NAMALWA (cell line): ENCODE measurements around the gene ERGIC2.
"Not testable (repeated sequence)": the region's sequence is repeated elsewhere in the genome, so short reads cannot be mapped to it uniquely, and the experiment has no call there.

Experiments
- DNase-seq: peaks from one replicate; pipeline ENCODE4 v3.0.0-alpha.2; 2015; ENCODE audit warnings: low spot score

Gene ERGIC2

DNA sequence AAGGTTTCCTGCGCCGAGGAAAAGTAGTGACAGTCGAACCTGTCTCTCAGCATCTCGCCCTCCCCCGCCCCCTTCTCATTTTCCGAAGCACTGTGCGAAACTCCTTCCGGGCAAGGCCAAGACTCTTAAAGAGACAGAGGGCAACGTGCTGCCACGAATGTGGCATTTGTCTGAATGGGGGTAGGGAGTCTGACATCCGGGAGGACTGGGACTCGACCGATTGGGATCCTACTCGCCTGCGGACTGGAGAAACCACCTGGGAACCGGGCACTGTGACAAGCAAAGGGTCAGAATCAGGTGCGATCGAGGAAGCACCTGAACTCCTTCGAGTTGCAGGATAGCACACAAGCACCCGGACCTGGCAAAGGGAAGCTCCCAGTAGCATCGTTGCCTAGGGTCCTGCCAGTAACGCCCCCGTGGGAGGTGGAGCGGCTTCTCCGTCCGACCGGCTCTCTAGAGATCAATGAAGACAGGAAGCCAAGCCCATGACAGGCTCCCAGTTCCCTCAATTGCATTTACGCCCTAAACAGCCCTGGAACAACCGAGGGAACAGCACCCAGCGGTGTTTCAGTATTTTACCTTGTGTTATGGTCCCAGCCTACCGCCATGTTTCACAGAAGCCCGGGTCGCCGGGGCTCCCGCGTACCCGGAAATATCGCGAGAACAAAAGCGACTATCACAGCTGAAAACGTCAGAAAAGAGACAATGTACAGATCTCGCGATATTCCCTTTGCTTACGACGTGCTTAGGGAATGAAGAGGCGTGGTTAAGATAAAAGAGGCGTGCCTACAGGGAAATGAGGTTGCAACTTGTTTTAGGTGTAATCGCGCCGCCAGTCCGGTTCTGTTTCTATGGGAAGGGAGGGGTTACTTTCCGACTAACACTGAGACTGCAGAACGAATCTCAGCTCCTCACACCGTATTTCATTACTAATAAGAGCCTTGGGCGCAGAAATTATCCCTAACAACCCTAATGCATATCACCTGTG lies at the start of gene ERGIC2:
TSS of gene ERGIC2 (minus strand) at position 637 of the 988 bp plus-strand sequence. CDS start 9,539 bp downstream, outside the sequence.
- peak; percentile 100 for DNase-seq

DNA sequence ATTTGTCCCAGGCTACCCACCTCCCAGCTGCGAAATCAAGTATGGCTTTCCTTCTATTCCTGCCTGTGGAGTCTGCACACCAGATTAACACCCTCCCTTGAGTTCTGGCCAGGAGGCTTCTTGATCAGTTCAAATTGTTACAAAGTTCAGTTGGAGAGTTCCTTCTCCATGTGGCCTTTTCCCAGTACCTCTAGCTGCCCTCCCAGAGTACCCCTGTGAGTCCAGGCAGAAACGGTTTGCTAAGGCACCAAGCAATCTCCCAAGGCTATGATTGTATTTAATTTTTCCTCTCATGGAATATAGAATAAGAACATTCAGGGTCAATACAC lies 49.7 kb upstream of the ERGIC2 start:
- DNase-seq = no peak

- DNase-seq = no peak
Measured at GRCh38 chr12:29429999-29430715, 49.2 kb upstream of the ERGIC2 start.

- no peak for DNase-seq
Measured at GRCh38 chr12:29428633-29429032, 47.7 kb upstream of the ERGIC2 start.

DNA sequence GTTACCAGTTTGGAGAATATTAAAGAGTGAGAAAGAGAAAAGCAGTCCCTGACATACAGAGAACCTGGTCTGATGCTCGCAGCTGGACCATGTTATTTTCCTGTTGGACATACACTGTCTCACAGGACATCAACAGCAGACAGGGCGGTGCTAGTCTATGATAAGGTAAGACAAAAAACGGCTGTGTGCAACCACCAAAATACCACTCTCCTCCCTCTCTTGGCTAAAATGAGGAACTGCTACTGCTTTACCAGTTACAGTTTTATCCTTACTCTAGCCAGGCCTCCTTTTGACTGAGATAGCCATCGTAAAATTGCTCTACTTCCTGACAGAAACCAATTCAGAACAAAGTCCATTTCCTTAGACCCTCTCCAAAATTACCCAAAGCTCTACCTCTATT lies 47.0 kb upstream of the ERGIC2 start:
- DNase-seq = peak; percentile 56

DNA sequence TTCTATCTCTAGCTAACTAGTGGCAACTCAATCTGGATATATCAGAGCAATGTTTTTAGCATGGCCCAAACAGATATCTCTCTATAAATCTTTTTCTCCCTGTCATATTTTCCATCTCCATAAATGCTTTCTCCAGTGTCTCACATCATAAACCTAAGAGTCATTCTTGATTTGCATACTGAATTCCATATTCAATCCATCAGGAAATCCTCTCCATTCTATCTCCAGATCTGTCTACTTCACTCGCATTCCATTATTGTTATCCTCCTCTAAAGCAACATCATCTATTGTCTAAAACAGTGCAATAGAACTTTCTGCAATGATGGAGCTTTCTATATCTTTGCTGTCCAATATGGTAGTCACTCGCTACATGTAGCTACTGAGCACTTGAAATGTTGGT lies 45.5 kb upstream of the ERGIC2 start:
- no peak for DNase-seq

DNA sequence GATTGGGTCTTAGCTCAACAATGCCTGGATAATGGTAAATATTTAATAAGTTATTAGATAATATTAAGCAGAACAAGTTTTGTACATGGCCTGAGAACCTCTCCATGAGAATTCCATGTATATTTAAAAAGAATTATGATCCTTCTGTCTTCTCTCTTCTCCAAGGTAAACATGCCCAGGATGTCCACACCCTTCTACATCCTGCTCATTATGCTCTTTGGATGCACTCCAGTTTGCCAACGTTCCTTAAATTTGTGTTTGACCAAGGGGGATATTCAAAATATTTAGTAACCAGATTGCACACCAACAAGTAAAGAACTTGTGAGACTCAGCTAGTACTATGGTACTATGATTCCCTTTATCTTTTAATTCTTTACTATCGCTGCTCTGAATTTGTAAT lies 44.8 kb upstream of the ERGIC2 start:
- DNase-seq = no peak

DNA sequence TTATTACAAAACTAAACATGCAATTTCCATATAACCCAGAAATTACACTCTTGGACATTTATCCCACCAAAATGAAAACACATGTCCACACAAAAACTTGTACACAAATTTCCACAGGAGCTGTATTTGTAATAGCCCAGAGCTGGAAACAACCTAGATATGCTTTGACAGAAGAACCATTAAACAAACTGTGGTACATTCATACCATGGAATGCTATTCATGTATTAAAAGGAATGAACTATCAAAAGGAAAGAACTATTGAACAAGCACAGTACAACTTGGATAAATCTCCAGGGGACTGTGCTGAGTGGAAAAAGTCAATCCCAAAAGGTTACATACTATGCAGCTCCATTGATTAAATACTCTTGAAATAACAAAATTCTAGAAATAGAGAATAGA lies 35.8 kb upstream of the ERGIC2 start:
- DNase-seq = no peak

GRCh38 chr12:29415111-29415510 lies 34.1 kb upstream of the ERGIC2 start:
- no peak for DNase-seq

DNA sequence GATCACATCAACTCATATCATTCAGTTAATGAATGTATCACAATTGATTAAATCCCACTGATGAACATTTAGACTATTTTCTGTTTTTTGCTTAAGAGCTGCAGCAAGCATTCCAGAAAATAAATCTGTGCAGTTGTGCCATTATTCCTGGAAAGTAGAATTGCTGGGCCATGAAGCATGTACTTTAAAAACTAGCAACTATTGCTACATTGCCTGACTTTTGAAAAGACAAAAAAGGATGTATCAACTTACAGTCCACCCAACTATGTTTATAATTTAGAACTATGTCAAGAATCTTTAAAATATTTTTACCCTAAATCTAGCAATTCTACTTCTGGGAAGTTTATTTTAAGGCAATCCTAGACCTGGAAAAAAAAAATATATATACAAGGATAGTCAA lies 33.4 kb upstream of the ERGIC2 start:
- no peak for DNase-seq

DNA sequence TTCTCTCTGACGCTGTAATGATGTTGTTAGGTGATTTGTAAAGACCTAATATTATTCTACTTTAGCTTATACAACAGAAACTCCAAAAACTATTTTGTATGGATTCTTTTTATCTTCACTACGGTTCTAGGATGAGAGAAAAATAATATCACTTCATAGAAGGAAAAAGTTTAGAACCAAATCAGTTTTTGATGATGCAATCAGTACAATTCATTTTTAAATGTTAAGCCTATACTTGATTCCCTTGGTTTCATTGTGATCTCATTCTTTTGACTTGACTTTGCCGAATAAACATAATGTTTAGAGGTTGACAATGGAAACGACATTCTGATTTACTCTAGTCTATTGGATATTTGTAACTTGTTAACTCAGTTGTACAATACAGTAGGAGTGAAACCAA lies 24.6 kb upstream of the ERGIC2 start:
- no peak for DNase-seq

DNA sequence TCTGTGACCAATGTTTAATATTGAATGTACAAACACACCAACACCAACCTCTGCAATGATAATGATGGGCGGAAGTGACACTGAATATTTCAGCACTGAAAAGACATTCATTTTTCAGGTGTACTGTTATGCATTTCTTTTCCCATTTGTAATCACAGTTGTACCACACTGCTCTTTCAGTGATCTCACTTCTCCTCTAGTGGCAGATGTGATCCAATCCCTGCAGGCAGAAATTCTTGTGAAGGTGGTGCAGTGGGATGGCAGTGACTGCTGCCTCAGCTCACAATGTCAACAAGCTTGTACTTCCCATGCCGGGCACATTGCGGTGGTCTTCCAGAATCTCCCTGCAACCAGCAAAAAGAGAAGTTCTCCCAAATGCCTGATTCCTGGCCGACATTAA lies 23.0 kb upstream of the ERGIC2 start:
- DNase-seq = no peak

DNA sequence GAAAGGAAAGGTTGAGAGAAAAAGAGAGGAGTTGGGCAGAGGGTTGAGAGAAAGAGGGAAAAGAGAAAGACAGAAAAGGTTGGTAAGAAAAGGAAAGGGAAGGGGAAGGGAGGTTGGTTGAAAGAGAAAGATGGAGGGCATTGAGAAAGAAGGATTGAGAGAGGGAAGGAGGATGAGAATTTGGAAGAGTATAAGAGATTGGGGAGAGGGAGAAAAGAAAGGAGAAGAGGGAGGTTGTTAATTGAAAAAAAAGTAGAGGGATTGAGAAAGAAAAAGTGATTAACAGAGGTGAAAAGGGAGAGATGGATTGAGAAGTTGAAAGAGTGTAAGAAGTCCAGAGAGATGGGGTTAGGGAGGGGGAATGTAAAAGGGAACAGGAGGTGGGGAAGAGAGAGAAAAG lies 21.5 kb upstream of the ERGIC2 start:
- DNase-seq = no peak

DNA sequence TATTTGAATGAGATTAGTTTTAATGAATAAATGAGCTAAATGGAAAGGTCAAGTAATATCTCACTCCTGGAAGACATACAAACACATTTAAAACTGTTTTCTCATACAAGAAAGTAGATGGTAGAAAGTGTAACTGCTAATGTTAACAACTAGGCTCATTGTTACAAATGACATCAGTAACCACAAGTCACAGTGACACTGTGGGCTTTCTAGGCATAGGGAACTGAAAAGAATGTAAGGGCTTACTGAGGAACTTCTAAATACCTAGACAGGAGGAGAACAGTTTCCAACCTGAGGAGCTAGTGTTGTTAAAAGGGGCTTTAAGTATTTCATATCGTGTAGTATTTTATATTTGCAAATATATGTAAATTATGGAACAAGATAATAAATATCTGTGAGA lies 17.5 kb upstream of the ERGIC2 start:
- no peak for DNase-seq

- DNase-seq = no peak
Measured at GRCh38 chr12:29396774-29397173, 15.8 kb upstream of the ERGIC2 start.

GRCh38 chr12:29395356-29395755 lies 14.4 kb upstream of the ERGIC2 start:
- no peak for DNase-seq

- not testable (repeated sequence) for DNase-seq
Measured at GRCh38 chr12:29390419-29390818, 9.4 kb upstream of the ERGIC2 start.

GRCh38 chr12:29389295-29389919 lies 8.4 kb upstream of the ERGIC2 start:
- DNase-seq = no peak

GRCh38 chr12:29386084-29386680 lies 5.2 kb upstream of the ERGIC2 start:
- not testable (repeated sequence) for DNase-seq

- DNase-seq = not testable (repeated sequence)
Measured at GRCh38 chr12:29385194-29385593, 4.2 kb upstream of the ERGIC2 start.

- DNase-seq = no peak
Measured at GRCh38 chr12:29382251-29382650, 1.3 kb upstream of the ERGIC2 start.

DNA sequence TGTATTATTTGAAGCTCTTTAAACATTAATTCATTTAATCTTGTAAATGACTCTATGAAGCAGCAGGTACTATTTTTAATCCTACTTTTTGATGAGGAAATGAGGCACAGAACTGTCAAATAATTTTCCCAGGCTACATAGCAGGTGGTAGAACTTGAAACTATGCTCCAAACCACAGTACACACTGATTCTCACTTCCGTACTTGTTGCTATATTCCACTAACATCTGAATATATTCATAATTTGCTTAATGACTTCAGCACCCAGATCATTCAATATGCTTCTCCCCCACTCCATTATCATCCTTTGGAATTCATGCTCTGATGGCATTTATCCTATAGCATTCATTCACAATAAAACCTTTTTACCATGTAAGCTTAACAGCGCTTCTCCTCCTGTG lies 4.9 kb downstream of the ERGIC2 start:
- DNase-seq = no peak
